HepG2 (cell line): Measurements from ENCODE around the gene AGAP1. TPM values are rescaled to one million over a fixed set of nuclear protein-coding genes. Genes with fewer than 3 reads are reported as not detected.

Experiments
- CHD2 ChIP-seq: IDR thresholded peaks from 2 replicates; pipeline ENCODE4 v1.6.1; 2011; ENCODE audit warnings: low read depth, low read length, improper control_type of control experiment
- CREM ChIP-seq, 2 experiments: sonication (generic) in 1 of 2; formaldehyde crosslinking in 1 of 2; IDR thresholded peaks; 2 replicates each; pipeline versions ENCODE4 v1.4.0 to v1.6.1; 2016 to 2020; ENCODE audit warnings: antibody characterized with exemption in 1 of 2, mild to moderate bottlenecking in 1 of 2, missing genetic modification reagents in 1 of 2
- FOXK1 ChIP-seq: sonication (generic); formaldehyde crosslinking; IDR thresholded peaks from 2 replicates; pipeline ENCODE4 v1.4.0; 2020; ENCODE audit warnings: low read depth, missing genetic modification reagents, borderline replicate concordance
- FOXK2 ChIP-seq: fragments of 450-650 bp; IDR thresholded peaks from 2 replicates; pipeline ENCODE4 v1.6.1; 2016
- KAT7 ChIP-seq: IDR thresholded peaks from 2 replicates; pipeline ENCODE4 v1.6.1; 2018; ENCODE audit warnings: borderline replicate concordance, missing compliant biosample characterization
- PAX8 ChIP-seq: sonication (generic); formaldehyde crosslinking; IDR thresholded peaks from 2 replicates; pipeline ENCODE4 v1.8.0; 2022; ENCODE audit warnings: mild to moderate bottlenecking, missing genetic modification reagents, borderline replicate concordance
- PCBP2 ChIP-seq: fragments of 200-400 bp; formaldehyde crosslinking; optimal IDR thresholded peaks from 2 replicates; pipeline ENCODE3; 2018; ENCODE audit warnings: low read length, low read depth; ENCODE audit not compliant: poor library complexity, severe bottlenecking
- PPARG ChIP-seq: conservative IDR thresholded peaks from 2 replicates; pipeline ENCODE4 v1.6.1; 2016; ENCODE audit warnings: missing biosample characterization, missing genetic modification reagents
- RFX1 ChIP-seq: fragments of 450-650 bp; IDR thresholded peaks from 2 replicates; pipeline ENCODE4 v1.6.1; 2017
- SOX13 ChIP-seq, 3 experiments: fragments of 450-650 bp in 1 of 3; sonication (generic) in 1 of 3; formaldehyde crosslinking in 1 of 3; IDR thresholded peaks in 2 of 3; conservative IDR thresholded peaks in 1 of 3; 2 replicates each; pipeline versions ENCODE4 v1.5.0 to v1.6.1; 2016 to 2020; ENCODE audit warnings: antibody characterized with exemption in 1 of 3, mild to moderate bottlenecking in 1 of 3, missing compliant biosample characterization in 1 of 3, missing genetic modification reagents in 1 of 3, moderate library complexity in 1 of 3
- U2AF1 ChIP-seq: fragments of 200-400 bp; formaldehyde crosslinking; optimal IDR thresholded peaks from 2 replicates; pipeline ENCODE3; 2017; ENCODE audit warnings: mild to moderate bottlenecking, low read depth, low read length
- ZC3H4 ChIP-seq: sonication (generic); formaldehyde crosslinking; IDR thresholded peaks from 2 replicates; pipeline ENCODE4 v1.4.0; 2020; ENCODE audit warnings: missing genetic modification reagents, borderline replicate concordance
- ZFY ChIP-seq: sonication (generic); formaldehyde crosslinking; IDR thresholded peaks from 2 replicates; pipeline ENCODE4 v1.4.0; 2020; ENCODE audit warnings: missing genetic modification reagents
- ZNF136 ChIP-seq: sonication (generic); formaldehyde crosslinking; IDR thresholded peaks from 2 replicates; pipeline ENCODE4 v1.8.1; 2022; ENCODE audit warnings: low read depth, mild to moderate bottlenecking, moderate library complexity, missing genetic modification reagents
- ZNF264 ChIP-seq: sonication (generic); formaldehyde crosslinking; IDR thresholded peaks from 2 replicates; pipeline ENCODE4 v1.4.0; 2020; ENCODE audit warnings: missing genetic modification reagents
- ZNF468 ChIP-seq: sonication (generic); formaldehyde crosslinking; IDR thresholded peaks from 2 replicates; pipeline ENCODE4 v1.8.0; 2022; ENCODE audit warnings: mild to moderate bottlenecking, moderate library complexity, missing genetic modification reagents
- ZNF570 ChIP-seq: sonication (generic); formaldehyde crosslinking; IDR thresholded peaks from 2 replicates; pipeline ENCODE4 v1.4.0; 2020; ENCODE audit warnings: mild to moderate bottlenecking, missing genetic modification reagents, borderline replicate concordance
- ZNF614 ChIP-seq: IDR thresholded peaks from 2 replicates; pipeline ENCODE4 v1.6.1; 2018; ENCODE audit warnings: missing biosample characterization, missing genetic modification reagents, inconsistent platforms, borderline replicate concordance
- polyA plus RNA-seq, 8 experiments: library from polyadenylated mRNA; depleted of rRNA in 3 of 8; stranded (reverse) in 7 of 8; unstranded in 1 of 8; fragments of >200 nt; fragmentation: Illumina TruSeq in 4 of 8; extraction: Trizol in 4 of 8; gene quantifications; 2 replicates each; pipeline versions ENCODE4 v1.2.1 to v1.2.3, GENCODE V29; 2011 to 2016; ENCODE audit warnings: low read depth in 4 of 8, missing spikeins in 1 of 8, mixed read lengths in 1 of 8; ENCODE audit not compliant: insufficient read depth in 1 of 8
- total RNA-seq, 5 experiments: library from RNA; depleted of rRNA; stranded (reverse); fragments of >200 nt; fragmentation: Illumina TruSeq; extraction: Trizol; gene quantifications; 2 replicates each; pipeline ENCODE4 v1.2.3, GENCODE V29; 2016; ENCODE audit warnings: low read depth in 1 of 5
- TF ChIP-seq, protein P1 (sequence below): sonication (generic); formaldehyde crosslinking; IDR thresholded peaks from 2 replicates; pipeline ENCODE4 v1.4.0; 2020; ENCODE audit warnings: missing genetic modification reagents
- TF ChIP-seq, protein P2 (sequence below): sonication (generic); formaldehyde crosslinking; IDR thresholded peaks from 2 replicates; pipeline ENCODE4; 2020; ENCODE audit warnings: missing genetic modification reagents, mild to moderate bottlenecking, borderline replicate concordance
- TF ChIP-seq, protein P3 (sequence below): sonication (generic); formaldehyde crosslinking; IDR thresholded peaks from 2 replicates; pipeline ENCODE4 v1.8.1; 2022; ENCODE audit warnings: mild to moderate bottlenecking, missing genetic modification reagents
- TF ChIP-seq, protein P4 (sequence below): sonication (generic); formaldehyde crosslinking; IDR thresholded peaks from 2 replicates; pipeline ENCODE4 v1.4.0; 2020; ENCODE audit warnings: missing genetic modification reagents, borderline replicate concordance

AGAP1 gene
- total and polyA plus RNA-seq, 2 of the 13 experiments (the other 11 are each of a cell fraction or from before 2014, with no cell fraction given): 21.2 to 32.7 TPM

DNA sequence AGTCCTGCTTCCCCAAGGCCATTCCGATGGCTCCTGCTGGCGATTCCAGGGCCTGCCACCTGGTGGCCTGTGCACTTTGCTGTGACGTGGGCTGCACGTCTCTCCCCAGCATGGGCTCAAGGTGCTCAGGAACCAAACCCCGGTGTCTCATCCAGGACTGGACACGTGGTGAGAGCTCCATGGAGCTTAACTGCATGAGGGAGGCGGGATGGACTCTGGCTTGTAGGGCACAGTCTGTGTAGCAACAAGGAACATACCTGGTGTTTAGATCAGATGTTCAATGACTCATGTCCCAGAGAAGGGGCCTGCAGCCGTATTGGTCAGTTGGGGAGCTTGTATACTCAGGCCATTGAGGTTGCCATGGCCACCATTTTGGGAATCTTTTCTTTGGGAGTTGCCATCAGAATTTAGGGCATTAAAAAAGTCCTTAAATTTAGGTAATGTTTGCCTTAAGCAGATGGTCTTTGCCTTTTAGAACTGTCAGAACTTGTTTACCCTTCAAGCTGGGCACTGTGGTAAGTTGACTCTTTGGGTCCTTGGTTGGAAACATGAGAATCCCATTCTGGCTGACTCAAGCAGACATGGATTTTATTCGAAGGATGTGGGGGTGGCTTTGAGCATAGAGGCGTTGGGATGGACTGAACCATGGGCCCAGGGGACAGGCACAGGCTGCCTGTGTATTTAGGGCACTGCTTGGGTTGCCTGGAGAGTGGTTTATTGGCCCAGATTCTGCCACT is 21.0 kb downstream of the AGAP1 start (continued):
- TF ChIP-seq ZNF570: no peak
- TF ChIP-seq PAX8 (CRISPR knock-in tag): no peak
- 0 out of 2 replicates have a peak, but pooled peaks have one; percentile 24 for TF ChIP-seq CHD2
- TF ChIP-seq, protein P1, sequence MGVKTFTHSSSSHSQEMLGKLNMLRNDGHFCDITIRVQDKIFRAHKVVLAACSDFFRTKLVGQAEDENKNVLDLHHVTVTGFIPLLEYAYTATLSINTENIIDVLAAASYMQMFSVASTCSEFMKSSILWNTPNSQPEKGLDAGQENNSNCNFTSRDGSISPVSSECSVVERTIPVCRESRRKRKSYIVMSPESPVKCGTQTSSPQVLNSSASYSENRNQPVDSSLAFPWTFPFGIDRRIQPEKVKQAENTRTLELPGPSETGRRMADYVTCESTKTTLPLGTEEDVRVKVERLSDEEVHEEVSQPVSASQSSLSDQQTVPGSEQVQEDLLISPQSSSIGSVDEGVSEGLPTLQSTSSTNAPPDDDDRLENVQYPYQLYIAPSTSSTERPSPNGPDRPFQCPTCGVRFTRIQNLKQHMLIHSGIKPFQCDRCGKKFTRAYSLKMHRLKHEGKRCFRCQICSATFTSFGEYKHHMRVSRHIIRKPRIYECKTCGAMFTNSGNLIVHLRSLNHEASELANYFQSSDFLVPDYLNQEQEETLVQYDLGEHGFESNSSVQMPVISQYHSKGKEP (CRISPR knock-in tag): no peak
- 0 out of 2 replicates have a peak, but pooled peaks have one; percentile 32 for TF ChIP-seq KAT7 (CRISPR knock-in tag)
- peak; percentile 96 for TF ChIP-seq RFX1
- peak; percentile 93 for TF ChIP-seq ZNF136
- TF ChIP-seq ZC3H4 (CRISPR knock-in tag): no peak
- TF ChIP-seq ZNF468: no peak
- TF ChIP-seq FOXK2: peak; percentile 95
- TF ChIP-seq, protein P2, sequence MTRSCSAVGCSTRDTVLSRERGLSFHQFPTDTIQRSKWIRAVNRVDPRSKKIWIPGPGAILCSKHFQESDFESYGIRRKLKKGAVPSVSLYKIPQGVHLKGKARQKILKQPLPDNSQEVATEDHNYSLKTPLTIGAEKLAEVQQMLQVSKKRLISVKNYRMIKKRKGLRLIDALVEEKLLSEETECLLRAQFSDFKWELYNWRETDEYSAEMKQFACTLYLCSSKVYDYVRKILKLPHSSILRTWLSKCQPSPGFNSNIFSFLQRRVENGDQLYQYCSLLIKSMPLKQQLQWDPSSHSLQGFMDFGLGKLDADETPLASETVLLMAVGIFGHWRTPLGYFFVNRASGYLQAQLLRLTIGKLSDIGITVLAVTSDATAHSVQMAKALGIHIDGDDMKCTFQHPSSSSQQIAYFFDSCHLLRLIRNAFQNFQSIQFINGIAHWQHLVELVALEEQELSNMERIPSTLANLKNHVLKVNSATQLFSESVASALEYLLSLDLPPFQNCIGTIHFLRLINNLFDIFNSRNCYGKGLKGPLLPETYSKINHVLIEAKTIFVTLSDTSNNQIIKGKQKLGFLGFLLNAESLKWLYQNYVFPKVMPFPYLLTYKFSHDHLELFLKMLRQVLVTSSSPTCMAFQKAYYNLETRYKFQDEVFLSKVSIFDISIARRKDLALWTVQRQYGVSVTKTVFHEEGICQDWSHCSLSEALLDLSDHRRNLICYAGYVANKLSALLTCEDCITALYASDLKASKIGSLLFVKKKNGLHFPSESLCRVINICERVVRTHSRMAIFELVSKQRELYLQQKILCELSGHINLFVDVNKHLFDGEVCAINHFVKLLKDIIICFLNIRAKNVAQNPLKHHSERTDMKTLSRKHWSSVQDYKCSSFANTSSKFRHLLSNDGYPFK: peak; percentile 87; the same call in 1 of the 2 replicates
- TF ChIP-seq FOXK1 (CRISPR knock-in tag): peak; percentile 95
- TF ChIP-seq, protein P3, sequence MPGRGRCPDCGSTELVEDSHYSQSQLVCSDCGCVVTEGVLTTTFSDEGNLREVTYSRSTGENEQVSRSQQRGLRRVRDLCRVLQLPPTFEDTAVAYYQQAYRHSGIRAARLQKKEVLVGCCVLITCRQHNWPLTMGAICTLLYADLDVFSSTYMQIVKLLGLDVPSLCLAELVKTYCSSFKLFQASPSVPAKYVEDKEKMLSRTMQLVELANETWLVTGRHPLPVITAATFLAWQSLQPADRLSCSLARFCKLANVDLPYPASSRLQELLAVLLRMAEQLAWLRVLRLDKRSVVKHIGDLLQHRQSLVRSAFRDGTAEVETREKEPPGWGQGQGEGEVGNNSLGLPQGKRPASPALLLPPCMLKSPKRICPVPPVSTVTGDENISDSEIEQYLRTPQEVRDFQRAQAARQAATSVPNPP: no peak
- no peak for TF ChIP-seq SOX13 (IDR thresholded peaks at IDR 0.05)
- TF ChIP-seq SOX13 (CRISPR knock-in tag; conservative IDR thresholded peaks at IDR 0.05 in 1 of 2, IDR thresholded peaks at IDR 0.05 in 1 of 2): peak in 1 of 2 experiments; percentile 69; a peak in 2 of 4 replicates
- peak; percentile 88 for TF ChIP-seq ZFY (CRISPR knock-in tag)
- TF ChIP-seq PCBP2: no peak
- peak; percentile 88 for TF ChIP-seq CREM (IDR thresholded peaks at IDR 0.05)
- TF ChIP-seq CREM (CRISPR knock-in tag; IDR thresholded peaks at IDR 0.05): peak; percentile 78
- TF ChIP-seq ZNF614 (CRISPR knock-in tag): peak; percentile 95; the same call in 1 of the 2 replicates
- TF ChIP-seq U2AF1: no peak
- peak; percentile 89 for TF ChIP-seq PPARG
- TF ChIP-seq, protein P4, sequence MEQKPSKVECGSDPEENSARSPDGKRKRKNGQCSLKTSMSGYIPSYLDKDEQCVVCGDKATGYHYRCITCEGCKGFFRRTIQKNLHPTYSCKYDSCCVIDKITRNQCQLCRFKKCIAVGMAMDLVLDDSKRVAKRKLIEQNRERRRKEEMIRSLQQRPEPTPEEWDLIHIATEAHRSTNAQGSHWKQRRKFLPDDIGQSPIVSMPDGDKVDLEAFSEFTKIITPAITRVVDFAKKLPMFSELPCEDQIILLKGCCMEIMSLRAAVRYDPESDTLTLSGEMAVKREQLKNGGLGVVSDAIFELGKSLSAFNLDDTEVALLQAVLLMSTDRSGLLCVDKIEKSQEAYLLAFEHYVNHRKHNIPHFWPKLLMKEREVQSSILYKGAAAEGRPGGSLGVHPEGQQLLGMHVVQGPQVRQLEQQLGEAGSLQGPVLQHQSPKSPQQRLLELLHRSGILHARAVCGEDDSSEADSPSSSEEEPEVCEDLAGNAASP: peak; percentile 40; the same call in 1 of the 2 replicates
- TF ChIP-seq ZNF264 (CRISPR knock-in tag): peak; percentile 85
